GM21723 (cell line): ENCODE data around the gene NCKAP5.
A peak's percentile ranks its signal among the peaks of the same experiment; 100 is the strongest.
"Not testable (repeated sequence)": the region's sequence is repeated elsewhere in the genome, so short reads cannot be mapped to it uniquely, and the experiment has no call there.

Experiments used
- ATAC-seq: cut with Tn5 transposase; IDR thresholded peaks from one replicate; pipeline ENCODE4 v1.9.1; 2021; ENCODE audit warnings: mild to moderate bottlenecking, moderate library complexity; ENCODE audit not compliant: unreplicated experiment

The NCKAP5 gene

DNA sequence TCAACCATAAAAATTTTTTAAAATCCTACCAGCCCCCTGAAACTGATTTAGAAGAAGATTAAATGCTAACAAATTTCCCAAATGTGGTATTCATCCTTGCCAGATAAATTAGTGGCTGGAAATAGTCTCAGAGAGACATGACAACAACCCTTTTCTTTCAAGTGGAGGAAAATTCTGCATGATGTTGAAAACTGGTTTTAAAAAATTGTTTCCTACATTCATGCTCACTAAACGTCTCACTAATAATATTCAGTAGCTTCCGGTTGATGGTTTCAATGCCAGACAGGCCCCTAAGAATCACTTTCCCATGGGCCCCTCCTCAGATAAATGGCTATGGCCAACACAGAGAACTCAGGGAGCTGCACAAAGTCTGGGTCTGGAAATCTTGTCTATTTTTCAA is 43.2 kb downstream of the NCKAP5 start:
- ATAC-seq, result no peak

DNA sequence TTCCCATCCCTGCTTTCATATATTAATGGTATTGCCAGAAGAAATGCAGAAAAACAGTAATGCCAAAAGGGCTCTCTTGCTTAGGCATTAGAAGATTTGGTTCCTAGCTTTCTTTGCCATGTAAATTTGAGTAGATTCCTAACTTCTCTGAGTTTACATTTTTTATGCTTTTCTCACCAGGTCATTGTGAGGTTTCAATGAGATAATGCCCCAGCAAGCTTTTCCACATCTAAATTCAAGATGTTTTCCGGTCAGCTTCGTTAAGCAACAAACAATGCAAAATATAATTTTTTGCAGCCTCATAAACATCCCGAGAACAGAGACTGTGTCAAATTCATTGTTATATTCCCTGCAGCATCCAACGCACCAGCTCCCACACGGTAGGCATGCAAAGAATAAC is 44.9 kb downstream of the NCKAP5 start:
- no peak for ATAC-seq

DNA sequence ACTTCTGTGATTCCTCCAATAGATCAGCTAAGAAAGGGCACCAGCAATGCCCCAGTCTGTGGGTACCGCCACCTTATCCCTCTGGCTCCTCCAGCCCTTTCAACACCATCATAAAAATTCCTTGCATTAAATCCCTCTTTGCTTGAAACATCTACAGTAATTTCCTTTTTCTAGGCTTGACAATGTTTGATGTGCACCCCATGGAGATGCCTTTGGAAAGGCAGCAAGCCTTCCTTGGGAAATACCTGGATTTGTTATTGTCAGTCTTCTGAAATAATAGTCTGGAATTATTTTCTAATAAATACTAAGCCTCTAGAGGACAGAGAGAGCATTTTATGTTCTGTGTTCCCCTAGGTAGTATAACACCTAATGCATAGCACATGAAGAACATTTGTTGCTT is 46.1 kb downstream of the NCKAP5 start:
- no peak for ATAC-seq

DNA sequence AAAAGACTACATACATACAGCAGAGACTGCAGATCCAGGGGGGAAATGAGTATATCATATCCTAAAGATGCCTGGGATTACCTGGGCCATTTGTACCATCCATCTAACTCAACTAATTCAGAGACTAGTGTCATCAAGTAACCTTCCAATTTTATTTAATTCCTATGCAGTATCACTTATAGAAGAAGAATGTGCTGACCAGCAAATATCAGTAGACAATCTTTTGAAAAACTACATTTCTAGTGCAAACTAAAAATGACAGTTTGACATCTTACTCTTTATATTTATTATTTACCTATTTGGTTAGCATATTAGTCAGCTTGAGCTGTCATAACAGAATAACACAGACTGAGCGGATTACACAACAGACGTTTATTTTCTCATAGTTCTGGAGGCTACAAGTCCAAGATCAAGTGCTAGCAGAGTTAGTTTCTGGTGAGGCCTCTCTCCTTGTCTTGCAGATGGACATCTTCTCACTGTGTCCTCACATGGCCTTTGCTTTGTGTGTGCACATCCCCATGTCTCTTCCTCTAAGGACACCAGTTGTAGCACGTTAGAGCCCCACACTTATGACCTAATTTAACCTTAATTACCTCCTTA is 47.0 kb downstream of the NCKAP5 start:
- ATAC-seq, result no peak

DNA sequence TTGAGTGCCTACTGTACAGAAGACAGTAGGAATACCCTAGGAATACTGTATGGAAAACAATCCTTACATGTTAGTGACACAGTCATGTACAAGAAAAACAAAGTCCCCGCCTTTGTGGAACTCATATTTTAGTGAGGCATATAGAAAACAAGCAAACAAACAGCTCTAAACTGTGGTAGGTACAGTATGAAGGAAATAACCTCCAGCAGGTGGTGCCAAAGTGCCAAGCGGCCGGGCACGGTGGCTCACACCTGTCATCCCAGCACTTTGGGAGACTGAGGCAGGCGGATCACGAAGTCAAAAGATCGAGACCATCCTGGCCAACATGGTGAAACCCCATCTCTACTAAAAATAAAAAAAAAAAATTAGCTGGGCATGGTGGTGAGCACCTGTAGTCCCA is 48.6 kb downstream of the NCKAP5 start:
- ATAC-seq, result not testable (repeated sequence)

DNA sequence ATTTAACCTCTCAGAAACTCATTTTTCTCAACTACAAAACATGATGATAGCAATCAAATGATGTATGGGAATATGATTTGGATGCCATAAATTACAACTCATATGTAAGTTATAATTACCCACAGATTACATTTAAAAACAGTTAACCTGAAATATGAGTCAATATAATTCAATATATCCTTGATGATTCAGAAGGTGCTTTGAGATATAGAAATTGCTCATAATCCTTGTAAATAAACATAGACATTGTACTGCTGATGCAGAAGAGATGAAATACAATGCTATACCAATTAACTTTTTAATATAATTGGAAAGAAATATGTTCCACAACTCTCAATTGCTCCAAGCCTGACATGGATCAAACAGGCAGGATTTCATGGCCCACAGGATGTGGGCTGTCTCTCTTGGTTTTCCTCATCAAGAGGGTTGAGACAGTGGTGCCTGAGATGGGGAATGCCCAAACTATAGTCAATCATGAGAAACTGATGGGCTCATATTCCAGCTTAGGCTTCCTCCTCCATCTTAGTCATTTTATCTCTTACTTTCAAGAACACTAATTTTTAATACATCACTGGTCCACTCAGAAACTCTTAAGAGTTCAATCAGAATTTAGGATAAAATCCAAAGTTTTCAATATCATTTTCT is 49.4 kb downstream of the NCKAP5 start:
- ATAC-seq, result no peak

DNA sequence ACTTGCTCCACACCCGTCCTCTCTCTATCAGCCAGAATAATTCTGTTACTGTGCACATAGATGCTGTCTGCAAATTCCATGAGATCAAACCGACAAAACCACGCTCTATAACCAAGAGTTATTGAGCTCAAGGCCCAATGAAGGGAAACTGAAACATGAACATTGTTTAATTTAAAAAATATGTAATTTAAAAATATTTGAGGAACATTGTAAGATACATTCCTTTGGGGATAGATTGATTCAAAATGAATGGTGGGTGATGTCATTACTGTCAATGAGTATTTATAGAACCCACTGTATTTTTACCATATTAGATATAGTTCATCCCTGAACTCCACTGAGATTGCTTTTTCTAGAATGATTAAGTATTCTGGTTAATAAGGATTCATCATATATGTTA is 50.4 kb downstream of the NCKAP5 start:
- ATAC-seq, result no peak

DNA sequence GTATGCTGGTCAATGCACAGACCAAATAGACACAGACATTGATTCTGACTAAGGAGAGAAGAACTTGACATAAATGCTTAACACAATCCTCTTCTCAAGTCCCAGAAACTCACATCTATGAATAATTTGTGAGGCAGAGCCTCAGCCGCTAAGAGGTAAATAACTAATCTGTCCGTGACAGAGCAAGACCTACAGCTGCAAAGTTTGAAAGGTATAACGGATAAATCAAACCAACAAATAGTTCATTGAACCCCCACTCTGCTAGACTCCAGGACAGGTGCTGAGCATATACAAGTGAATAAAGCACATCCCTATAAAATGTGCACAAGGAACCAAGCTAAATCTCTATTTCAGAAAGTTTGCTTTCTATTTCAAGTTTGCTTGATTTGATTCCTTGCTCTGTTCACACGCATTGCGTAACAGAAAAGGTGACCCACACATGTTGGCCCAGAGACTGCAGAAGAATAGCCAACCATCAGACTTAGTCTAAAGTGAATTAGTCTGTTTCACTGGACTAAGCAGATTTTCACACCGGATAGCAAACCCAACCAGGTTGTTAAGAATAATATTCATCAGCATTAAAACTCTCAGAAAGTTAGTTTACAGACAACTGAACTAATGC is 51.7 kb downstream of the NCKAP5 start:
- no peak for ATAC-seq

DNA sequence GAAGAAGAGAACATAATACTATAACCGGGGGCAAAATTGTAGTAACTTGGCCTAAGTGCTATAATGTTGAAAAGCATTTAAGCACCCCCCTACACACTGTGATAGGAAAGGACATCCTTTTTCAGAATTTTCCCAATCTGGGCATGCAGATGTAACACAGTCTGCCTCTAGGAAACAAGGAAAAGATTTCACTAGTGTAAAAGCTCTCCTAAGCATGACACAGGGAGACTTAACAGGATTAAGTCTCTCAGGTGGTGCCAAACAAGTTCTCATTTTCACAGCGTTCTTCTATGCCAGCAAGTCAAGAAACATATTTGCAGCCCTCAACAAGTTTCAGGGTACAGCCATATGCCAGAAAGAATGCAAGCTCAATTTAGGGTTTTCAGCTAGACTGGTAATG is 53.0 kb downstream of the NCKAP5 start:
- ATAC-seq, result no peak

DNA sequence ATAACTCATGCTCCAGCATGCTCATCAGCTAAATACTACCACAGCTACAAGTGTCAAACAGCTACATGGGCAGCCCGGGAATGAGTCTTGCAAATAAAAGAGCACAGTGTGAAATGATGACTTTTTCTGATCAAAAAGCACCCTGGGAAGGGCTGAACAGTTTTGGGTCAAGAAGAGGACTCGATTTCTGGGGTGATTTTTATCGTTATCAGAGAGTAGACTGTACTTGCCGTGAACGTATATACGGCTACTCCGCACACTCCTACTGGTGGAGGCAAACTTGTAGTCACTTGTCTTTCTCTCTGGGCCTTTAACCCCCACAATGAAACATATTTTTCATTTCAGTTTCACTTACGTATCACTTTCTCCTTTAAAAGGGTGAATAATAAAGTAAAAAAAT is 54.4 kb downstream of the NCKAP5 start:
- no peak for ATAC-seq

DNA sequence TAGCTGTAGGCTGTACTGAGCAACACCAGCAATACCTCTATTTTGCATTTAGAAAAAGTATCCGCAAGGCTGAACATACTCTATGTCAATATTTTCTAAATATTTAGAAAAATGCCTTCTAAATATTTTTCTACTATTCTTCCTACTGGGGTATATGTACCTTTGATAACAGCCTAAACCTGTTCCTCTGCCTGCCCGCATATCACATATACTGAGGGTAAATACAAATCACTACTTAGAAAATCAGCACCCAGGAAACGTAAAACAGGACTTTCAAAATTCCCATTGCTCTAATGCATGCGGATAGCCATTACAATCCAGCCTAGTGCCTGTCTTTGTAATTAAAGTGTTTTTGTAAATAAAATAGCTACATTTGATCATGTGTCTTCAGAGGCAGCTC is 56.1 kb downstream of the NCKAP5 start:
- no peak for ATAC-seq

DNA sequence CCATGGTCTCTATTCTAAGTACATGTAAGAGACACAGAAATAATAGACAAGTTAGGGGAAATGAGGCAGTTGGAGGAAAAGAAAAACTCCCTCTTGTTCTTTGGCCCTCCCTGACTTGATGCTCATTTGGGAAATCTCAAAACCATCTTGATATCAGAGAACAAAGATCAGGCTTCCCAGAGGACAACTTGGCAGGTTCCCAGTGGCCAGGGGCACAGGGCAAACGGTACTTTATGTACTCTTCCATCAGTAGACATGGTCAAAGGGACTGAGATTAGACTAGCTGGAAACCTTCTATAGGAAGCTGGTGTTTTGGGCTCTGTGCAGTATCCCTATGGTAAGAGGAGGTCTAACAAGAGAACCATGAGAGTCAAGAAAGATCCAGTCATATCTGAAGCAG is 56.6 kb downstream of the NCKAP5 start:
- no peak for ATAC-seq

DNA sequence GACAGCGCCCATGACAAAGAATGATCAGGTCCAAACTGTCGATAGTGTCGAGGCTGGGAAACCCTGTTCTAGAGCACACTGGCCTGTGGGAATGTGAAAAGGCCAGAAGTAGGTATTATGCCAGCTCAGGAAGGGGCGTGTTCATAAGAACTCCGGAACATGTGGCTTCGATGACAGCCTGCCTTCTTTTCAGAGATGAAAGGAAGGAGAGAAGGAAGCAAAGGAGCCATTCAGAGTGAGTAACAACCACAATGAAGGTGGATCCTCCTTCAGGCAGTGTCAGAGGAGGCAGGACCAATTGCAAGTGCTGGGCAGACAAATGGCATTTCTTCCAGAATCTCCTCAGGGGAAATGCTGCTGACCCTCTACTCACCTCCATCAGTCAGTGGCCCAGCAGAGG is 58.5 kb downstream of the NCKAP5 start:
- no peak for ATAC-seq

DNA sequence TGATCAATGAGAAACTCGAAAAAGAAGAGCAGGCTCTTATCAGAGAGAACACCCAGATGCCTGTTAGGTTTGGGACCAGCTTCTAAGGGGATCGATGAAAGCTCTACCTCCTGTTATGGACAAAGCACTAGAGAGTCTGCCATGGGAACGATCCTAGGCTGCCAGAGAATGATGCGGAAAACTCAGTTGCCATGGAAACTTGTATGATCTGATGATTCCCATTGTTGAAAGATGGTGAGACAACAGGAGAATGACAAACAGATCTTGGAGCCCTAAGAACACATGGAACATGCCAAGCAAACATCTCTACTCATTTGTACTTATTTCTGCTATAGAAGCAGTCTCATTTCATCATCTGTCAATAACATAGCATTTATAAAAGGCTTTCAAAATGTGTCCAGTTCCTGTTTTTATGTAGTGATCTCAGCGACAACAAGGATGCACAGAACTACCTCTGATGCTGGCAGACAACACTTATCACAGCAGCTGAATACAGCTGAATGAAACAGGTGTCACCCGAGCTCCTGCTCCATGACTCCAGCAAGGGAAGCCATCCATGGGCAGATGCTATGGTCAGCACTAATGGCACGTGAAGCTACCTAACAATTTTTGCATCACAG is 59.6 kb downstream of the NCKAP5 start:
- no peak for ATAC-seq

DNA sequence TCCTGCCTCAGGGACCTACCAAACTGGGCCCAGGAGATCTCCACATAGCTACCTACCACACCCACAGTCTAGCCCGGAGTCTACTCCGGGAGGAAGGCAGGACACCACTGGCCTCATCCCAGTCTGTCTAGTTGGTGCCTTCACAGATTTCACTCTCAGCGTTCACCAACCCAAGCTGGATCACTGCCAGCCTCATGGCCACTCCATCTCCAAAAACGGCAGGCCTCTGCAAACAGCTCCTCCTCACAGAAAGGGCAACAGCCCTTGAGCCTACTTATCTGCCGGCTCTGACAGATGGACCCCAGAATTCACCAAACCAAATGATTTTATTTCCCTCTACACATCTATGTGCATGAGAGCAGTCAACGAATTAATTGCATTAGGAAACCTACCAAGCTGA is 61.3 kb downstream of the NCKAP5 start:
- ATAC-seq, result no peak

DNA sequence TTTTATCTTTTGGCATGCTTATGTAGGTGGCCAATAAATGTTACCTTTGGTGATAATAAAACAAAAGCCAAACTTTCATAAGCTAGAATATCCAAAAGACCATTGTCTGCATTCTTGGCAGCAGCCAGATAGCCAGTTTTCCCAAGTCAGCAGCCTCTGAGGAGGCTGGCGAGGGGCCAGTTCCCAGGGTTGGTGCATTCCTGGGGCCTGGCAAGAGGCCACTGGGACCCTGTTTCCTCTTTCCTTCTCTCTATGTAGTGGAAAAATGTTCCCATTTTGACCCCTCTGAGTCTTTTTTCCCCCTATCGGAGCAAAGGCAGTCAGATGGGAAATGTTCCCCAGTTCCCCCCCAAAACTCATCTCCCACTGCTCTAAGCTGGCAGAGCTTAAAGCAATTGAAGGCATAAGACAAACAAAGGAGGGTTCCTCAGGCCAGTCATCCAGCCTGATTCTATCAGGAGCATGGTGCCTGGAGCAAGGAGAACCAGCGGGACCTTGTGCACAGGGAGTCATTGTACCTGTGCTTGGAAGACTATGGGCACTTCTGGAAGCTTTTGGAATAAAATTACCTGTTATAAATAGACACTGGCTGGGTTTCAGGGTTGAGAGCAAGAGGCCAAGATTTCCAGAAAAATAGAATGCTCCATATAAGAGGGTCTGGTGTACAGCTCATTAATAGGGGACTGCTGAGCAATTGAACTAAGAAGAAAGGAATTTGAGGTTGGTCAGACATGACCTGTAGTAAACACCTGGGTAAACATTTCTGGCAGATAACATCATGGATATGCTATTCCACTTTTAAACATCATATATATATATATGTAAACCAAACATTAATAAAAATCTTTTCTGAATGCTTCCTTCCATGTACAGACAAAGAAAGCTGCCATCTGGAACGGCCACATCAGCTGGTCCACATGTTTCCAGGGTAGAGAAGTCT is 63.4 kb downstream of the NCKAP5 start:
- ATAC-seq, result no peak

DNA sequence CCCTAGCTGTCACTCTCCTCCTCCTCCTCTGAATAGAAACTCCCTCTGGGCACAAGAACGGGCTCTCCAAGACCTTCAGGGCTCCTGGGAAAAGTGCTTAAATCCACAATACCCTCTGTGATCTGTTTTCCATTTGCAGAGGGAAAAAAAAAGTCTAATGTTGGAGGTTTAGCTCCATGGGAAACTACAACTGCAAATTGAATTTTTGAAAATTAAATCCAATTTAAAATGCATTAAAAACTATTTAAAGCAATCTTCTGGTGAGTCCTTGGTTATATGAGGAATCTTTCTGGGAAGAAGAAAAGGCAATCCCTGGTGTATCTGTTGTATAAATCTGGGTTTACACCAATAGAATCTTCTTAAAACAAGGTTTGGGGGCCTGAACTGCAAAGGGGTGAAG is 64.3 kb downstream of the NCKAP5 start:
- no peak for ATAC-seq

DNA sequence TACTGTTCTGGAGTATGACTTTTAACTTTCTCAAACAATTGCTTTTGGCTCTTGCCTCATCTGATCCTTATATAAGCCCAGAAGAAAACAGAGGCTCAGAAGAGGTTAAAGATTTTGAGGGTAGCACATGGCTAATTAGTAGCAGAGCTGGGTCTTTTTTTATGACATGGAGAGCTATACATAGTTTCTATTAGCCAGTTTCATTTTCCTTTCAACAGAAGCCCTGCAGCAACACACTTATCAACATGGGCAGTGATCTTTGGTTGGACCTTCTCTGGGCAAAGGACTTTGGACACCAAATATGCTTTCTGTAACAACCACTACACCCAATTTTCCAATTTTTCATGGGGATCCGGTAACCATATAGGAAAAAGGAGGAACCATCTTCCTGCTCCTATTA is 64.9 kb downstream of the NCKAP5 start:
- ATAC-seq, result peak; percentile 68

DNA sequence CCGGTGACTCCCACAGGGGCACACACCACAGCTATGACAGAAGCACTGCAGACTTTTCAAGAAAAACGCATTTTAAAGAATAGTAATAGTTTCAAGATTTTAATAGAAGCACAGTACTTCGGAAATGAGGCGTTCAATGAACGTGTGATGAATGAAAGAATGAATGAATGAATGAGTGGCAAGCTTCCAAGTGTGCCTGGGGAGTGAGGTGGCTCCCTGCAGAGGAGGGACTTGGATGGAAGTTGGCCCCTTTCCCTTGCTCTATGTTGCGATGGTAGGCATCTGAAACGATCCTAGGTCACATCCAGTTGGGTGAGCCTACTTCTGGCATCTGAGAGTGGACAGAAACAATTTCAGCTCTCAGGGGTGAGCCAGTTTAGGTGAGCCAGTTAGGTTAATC is 65.6 kb downstream of the NCKAP5 start:
- ATAC-seq, result no peak

DNA sequence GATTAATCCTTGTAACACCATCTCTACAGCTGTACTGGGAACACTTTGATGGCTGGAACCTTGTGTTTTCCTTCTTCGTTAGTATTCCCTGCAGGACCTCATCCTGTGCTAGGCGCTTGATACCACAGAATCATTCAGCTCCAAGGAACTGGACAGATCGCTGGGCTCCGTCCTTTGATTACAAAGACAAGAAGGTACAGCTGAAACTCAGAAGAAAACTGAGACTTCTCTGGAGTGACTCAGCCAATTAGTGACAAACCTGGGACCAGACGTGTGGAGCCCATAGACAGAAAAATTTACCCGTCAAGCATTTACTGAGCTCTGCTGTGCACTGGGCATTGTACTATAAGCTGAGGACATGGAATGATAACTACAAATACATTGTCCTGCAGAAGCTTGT is 67.3 kb downstream of the NCKAP5 start:
- ATAC-seq, result no peak
